Fibroblast of upper back skin (primary cell): ENCODE data around the gene XRCC4.

ENCODE experiments used
- DNase-seq: peaks from one replicate; pipeline ENCODE4 v3.0.0-alpha.2; 2013

Gene XRCC4

DNA sequence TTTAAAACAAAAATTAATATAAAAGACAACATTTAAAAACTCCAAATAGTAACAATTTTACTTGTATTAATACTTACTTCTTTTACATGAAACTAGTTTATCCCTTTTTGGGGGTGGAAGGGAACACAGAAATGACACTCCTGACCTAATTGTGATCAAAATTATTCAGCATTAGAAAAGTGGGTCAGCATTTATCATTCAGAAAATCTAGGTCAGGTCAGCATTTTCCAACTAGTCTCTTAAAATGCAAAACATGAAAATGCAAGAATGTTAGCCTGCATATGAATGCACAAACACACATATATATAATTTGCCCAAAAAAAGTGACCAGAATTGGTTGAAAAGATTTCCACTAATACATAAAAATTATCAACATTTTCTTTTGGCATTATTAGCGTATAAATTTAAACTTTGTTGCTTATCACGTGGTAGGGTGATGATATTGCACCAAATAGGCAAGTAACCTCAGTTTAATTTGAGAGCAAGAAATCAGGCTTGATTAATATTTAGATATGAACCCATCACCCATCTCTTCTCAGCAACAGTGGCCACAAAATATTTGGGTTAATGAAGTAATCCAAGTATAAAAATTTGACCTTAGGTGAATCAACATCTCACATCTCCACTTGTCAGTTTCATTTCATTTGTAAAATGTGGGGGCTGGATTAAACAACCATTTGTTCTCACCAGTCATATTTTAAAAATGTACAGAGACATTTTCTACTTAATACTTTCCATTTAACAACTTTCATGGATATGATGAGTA, 5.9 kb upstream of the XRCC4 start:
- DNase-seq, result no peak

GRCh38 chr5:83072966-83073365, 4.4 kb upstream of the XRCC4 start:
- DNase-seq, result no peak

DNA sequence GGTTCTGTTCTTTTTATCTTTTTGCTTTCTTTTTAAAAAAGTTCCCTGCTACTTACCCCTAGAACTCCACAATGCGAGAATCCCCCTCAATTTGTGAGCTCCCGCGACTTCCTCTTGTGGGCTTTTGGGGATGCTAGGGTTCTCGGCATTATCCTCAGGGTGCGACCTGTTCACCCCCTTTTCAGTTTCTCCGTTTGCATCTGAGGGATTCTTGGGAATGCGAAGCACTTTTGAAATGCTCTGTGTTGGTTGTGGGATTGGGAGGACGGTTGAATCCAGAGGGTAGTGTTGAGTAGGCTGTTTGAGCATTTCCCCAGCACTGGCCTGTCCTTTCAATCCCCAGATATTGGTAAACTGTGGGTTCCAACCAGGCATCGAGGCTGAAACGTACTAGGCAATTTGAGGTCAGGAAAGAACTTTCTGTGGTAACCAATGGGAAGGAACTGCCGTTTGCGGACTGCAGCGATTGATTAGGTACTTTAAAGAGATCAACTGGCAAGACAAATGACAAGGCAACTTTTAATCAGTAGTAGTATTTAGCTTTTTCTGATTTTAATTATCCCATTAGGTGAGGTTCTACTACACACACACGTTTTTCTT, 415 bp downstream of the XRCC4 start:
- DNase-seq, result peak; percentile 35

- DNase-seq, result no peak
Measured at GRCh38 chr5:83082750-83083149, 5.4 kb downstream of the XRCC4 start.

- no peak for DNase-seq
Measured at GRCh38 chr5:83084336-83084735, 7.0 kb downstream of the XRCC4 start.

DNA sequence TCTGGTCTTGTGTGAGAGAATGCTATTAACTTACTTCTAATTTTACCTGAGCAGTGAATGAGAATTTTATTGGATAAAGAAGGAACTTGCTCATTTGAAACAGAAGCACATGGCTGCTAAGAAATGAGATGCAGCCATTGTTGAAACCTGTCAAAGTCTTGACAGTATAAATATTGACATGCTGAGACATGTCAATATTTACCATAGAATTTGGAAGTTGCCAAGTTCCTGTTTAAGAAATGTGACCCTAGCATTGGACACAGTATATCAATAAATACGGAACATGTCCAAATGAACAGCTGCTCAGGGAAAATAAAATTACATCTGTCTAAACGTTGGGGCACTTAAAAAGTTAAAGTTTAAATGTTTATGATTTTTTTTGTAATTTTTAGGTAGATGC, 7.8 kb downstream of the XRCC4 start:
- DNase-seq, result no peak

- no peak for DNase-seq
Measured at GRCh38 chr5:83090169-83090568, 12.8 kb downstream of the XRCC4 start.

DNA sequence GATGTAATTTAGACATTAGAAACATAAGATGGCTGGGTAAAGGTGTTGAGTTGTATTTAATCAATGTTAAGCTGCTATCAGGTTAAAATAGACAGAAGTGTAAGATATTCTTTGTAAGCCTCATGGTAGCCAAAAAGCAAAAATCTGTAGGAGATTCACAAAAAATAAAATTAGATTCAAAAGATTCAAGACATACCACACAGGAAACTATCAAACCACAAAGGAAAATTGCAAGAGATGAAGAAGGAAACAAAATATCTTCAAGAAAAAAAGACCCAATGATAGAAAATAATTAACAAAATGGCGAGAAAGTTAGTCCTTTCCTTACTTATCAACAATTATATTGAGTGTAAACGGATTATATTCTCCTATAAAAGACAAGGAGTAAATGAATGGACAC, 15.3 kb downstream of the XRCC4 start:
- DNase-seq, result no peak

GRCh38 chr5:83093692-83094091, 16.3 kb downstream of the XRCC4 start:
- DNase-seq, result no peak

- no peak for DNase-seq
Measured at GRCh38 chr5:83095163-83095956, 18.0 kb downstream of the XRCC4 start.

GRCh38 chr5:83095957-83096539, 18.7 kb downstream of the XRCC4 start:
- DNase-seq, result peak; percentile 89

DNA sequence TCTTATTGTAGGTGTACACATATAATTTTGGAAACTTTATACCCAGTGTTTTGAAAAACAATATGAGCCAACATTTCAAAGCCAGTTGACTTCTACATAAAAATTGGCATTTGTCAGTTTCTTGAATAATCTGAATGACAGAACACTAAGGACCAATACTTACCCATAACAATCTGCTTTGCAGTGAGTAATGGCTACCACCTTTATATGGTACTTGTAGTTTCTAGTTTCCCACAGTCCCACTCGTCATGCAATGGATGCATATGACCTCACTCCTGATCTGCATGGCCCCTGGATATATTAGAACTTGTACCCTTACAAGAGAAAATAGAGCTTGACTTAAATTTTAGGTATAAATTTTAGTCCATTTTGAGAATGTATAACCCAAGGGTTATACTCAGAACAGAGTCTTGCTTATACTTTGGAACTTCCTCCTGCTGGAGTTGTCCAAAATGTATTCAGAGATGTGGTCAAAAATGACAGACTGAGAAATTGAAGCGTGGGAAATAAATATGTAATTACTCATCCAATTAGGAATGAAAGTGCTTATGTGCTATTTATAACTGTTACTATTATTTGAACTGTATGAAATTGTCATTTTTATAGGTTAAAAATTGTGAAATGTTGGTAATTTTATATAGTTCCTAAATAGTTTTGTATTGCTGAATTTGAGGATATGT, 19.5 kb downstream of the XRCC4 start:
- DNase-seq, result peak; percentile 58

DNA sequence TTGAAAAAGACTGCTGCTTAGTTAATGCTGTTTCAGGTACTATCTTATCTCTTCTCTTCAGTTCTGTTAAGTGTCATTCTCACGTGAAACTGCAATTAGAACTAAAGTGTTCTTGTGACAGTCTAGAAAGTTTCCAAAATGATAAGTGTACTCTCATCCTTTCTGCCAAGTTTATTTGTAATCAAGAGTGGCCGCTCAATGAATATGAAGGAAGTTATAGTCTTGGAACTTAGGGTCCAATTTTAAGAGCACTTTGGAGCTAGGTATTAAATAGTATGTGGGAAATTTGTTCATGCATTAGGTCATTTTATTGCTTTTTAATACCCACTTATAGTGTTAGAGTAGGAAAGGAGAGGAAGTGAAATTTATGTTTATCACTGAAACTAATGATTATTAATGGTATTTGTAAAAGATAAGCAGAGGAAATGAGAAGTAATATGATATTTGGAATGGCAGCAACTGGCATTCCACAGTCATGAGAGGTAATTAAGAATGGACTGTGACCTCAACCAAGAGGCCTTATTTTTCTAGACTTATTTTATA, 20.4 kb downstream of the XRCC4 start:
- peak; percentile 35 for DNase-seq

DNA sequence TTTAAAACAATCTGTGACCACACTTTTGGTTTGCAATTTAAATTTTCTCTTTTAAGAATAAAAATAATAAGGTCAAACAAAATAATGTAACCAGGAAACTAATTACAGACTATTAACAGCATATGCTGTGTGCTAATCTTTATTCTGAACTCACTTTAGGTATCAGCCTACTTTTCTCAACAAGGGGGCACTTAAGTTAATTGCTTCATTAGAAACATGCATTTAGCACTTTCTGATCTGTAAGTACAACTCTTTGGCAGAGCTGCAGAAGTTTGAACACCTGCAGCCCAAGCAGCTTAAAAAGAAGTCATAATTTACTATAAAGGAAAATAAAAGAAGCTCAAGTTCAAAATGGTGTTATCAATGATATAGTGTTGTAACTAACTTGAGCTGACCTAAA, 21.7 kb downstream of the XRCC4 start:
- DNase-seq, result no peak

- DNase-seq, result no peak
Measured at GRCh38 chr5:83099445-83099844, 22.1 kb downstream of the XRCC4 start.

DNA sequence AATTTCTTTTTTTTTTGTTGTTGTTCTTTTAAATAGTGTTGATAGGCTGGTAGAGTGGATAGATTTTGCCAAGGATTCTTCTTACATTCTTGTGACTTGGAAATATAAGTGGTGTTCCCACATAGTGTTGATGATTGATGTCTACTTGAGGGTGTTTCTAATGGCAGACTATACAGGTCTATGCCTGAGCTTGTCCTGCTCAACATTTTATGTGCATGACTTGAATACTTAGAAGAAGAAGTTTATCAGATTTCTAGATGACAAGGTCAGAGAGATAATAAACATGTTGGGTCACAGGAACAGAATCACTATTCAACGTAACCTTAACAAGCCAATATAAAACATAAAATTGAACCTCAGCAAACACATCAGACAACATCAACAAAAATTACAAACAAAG, 24.2 kb downstream of the XRCC4 start:
- DNase-seq, result no peak

DNA sequence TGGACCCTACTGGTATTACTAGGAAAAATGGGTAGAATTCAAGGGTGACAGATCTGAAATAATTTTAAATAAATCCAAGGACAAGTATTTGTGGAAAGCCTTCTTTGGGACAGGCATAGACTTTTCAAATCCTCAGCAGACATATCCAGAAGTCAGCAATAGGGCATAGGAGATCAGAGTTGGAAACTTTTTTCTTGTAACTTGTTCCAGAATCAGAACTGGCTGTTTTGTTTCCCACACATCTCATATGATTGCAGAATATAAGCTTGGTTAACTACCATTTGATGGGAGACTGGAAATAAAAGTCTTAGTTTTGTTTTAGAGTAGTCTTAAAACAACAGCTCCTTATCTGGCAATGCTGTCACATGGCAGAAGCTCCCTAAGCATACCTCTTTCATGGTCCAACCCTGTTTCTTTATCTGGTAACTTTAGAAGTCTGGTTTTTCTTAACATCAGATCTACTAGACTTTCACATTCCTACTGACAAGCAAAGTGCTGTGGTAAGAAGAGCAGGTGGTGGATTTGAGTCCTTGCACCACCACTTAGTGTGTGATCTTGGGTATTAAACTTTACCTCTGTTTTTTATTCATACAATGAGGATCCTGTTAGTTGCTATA, 25.1 kb downstream of the XRCC4 start:
- DNase-seq, result no peak

DNA sequence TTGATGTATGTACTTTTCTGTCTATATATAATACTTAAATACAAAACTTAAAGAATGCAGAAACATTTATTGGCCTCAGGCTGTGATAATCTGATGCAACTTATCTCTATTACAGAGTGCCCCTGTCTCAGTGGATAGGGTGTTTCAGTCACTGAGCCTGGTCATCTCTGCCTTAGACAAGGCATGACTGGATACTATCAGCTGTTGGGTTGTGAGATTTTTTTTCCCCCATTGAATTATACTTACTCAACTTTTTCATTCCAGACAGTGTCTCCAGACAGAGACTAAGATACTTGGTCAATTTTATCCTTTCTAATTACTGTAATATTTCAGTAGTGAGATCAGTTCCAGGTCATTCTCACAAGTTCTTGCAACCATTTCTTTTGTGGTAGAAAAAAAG, 26.7 kb downstream of the XRCC4 start:
- peak; percentile 49 for DNase-seq

- DNase-seq, result peak; percentile 48
Measured at GRCh38 chr5:83107692-83108420, 30.5 kb downstream of the XRCC4 start.

- no peak for DNase-seq
Measured at GRCh38 chr5:83109380-83109779, 32.0 kb downstream of the XRCC4 start.

DNA sequence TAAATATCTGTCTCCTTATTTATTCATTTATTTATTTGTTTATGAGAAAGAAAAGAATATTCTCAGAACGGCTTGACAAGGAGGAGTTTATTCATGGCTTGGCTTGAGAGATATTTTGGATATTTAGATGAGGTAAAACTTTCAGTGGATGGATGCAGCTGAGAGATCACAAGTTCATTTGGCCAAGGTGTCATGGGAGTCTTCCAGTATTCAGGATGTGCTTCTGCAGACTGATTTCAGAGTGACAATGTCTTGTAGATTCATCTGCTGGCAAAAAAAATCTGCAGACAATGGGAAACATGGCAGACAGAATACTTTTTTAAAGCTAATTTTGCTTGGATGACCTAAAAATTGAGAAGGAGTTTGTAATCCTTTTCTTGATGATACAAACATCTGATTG, 38.5 kb downstream of the XRCC4 start:
- DNase-seq, result no peak

GRCh38 chr5:83118471-83118870, 41.1 kb downstream of the XRCC4 start:
- no peak for DNase-seq
